GM12878 (cell line): ENCODE data around the gene FAM186B.

Experiments used
- ASH2L ChIP-seq: fragments of 300-600, 200-600 bp; sonication (generic); IDR thresholded peaks from 2 replicates; pipeline ENCODE4 v1.6.1; 2017; ENCODE audit warnings: low read depth, mild to moderate bottlenecking, borderline replicate concordance
- CTCF ChIP-seq, 3 experiments: IDR thresholded peaks in 2 of 3; conservative IDR thresholded peaks in 1 of 3; 2 replicates each; pipeline ENCODE4 v1.5.1; 2011; ENCODE audit warnings: low read depth in 3 of 3, low read length in 3 of 3, mild to moderate bottlenecking in 3 of 3, control low read depth in 2 of 3, moderate library complexity in 2 of 3, inconsistent platforms in 1 of 3, mixed read lengths in 1 of 3; ENCODE audit not compliant: control insufficient read depth in 2 of 3, insufficient read depth in 1 of 3; ENCODE audit errors: extremely low read depth in 1 of 3
- NR2C2 ChIP-seq: IDR thresholded peaks from 2 replicates; pipeline ENCODE4 v1.6.1; 2011; ENCODE audit warnings: borderline replicate concordance, low read depth; ENCODE audit not compliant: control insufficient read depth, insufficient read length
- PAX8 ChIP-seq: fragments of 450-650 bp; IDR thresholded peaks from 2 replicates; pipeline ENCODE4 v1.6.1; 2017; ENCODE audit warnings: mild to moderate bottlenecking, moderate library complexity
- SPI1 ChIP-seq: IDR thresholded peaks from 2 replicates; pipeline ENCODE4 v1.6.1; 2011; ENCODE audit warnings: low read depth, mild to moderate bottlenecking, low read length, moderate library complexity, borderline replicate concordance; ENCODE audit not compliant: insufficient read depth
- ZBTB33 ChIP-seq: fragments of 450-650 bp; IDR thresholded peaks from 2 replicates; pipeline ENCODE4 v1.6.1; 2017; ENCODE audit warnings: mild to moderate bottlenecking

- TF ChIP-seq PAX8 (no peak), SPI1 (no peak), NR2C2 (no peak), ASH2L (no peak), ZBTB33 (no peak), CTCF (IDR thresholded peaks at IDR 0.05 in 2 of 3, conservative IDR thresholded peaks at IDR 0.05 in 1 of 3; ENCODE audit: control insufficient read depth in 2 of 3, extremely low read depth in 1 of 3, insufficient read depth in 1 of 3, low read depth in 3 of 3, low read length in 3 of 3) (no peak)
These were observed 27.0 kb upstream of the FAM186B start for GRCh38 chr12:49632401-49632800.
